DOHH2 (cell line): ENCODE data around the gene SBK2.

Experiments
- H3F3A ChIP-seq: fragments of 200-600 bp; sonication (generic), shearing (Covaris generic); 2 replicates; pipeline ENCODE4 v1.6.0; 2016; ENCODE audit warnings: antibody characterized with exemption, mild to moderate bottlenecking; ENCODE audit not compliant: control insufficient read depth, insufficient read depth
- H3K27ac ChIP-seq: fragments of 200-600 bp; sonication (generic); 2 replicates; pipeline ENCODE4 v1.5.1; 2014; ENCODE audit warnings: low read depth, mild to moderate bottlenecking, low read length, moderate library complexity
- H3K27me3 ChIP-seq: fragments of 200-600 bp; sonication (generic); 2 replicates; pipeline ENCODE4 v1.6.1; 2014; ENCODE audit warnings: mild to moderate bottlenecking, low read length, mixed read lengths; ENCODE audit not compliant: control insufficient read depth
- H3K36me3 ChIP-seq: fragments of 200-600 bp; sonication (generic); 2 replicates; pipeline ENCODE4 v1.6.1; 2014; ENCODE audit warnings: mild to moderate bottlenecking, low read length, moderate library complexity, mixed read lengths; ENCODE audit not compliant: control insufficient read depth
- H3K4me1 ChIP-seq: fragments of 200-600 bp; sonication (generic); 2 replicates; pipeline ENCODE4 v1.6.1; 2014; ENCODE audit warnings: mild to moderate bottlenecking, low read length, mixed read lengths; ENCODE audit not compliant: control insufficient read depth
- H3K4me2 ChIP-seq: fragments of 200-600 bp; sonication (generic); 2 replicates; pipeline ENCODE4 v1.6.0; 2014; ENCODE audit warnings: mild to moderate bottlenecking, low read length, moderate library complexity
- H3K4me3 ChIP-seq: fragments of 200-600 bp; sonication (generic); 2 replicates; pipeline ENCODE4 v1.5.1; 2014; ENCODE audit warnings: mild to moderate bottlenecking, low read length, mixed read lengths
- H3K79me2 ChIP-seq: fragments of 200-600 bp; sonication (generic); 2 replicates; pipeline ENCODE4 v1.6.1; 2014; ENCODE audit warnings: mild to moderate bottlenecking, low read length, mixed read lengths; ENCODE audit not compliant: control insufficient read depth
- H3K9me2 ChIP-seq: fragments of 200-600 bp; sonication (generic); replicated peaks from 2 replicates; pipeline ENCODE4 v1.6.1; 2014; ENCODE audit warnings: mild to moderate bottlenecking, low read length, mixed read lengths; ENCODE audit not compliant: control insufficient read depth
- H3K9me3 ChIP-seq: fragments of 200-600 bp; sonication (generic); 2 replicates; pipeline ENCODE4 v1.6.1; 2014; ENCODE audit warnings: antibody characterized with exemption, low read length, mixed read lengths; ENCODE audit not compliant: control insufficient read depth, insufficient read depth
- H4K20me1 ChIP-seq: fragments of 200-600 bp; sonication (generic); 2 replicates; pipeline ENCODE4 v1.6.0; 2014; ENCODE audit warnings: low read depth, mild to moderate bottlenecking, antibody characterized with exemption, low read length, moderate library complexity; ENCODE audit not compliant: control insufficient read depth, insufficient read depth
- CTCF ChIP-seq: fragments of 200-600 bp; sonication (generic); IDR thresholded peaks from one replicate; pipeline ENCODE4 v1.5.1; 2014; ENCODE audit warnings: antibody characterized with exemption, mild to moderate bottlenecking, low read depth, low read length; ENCODE audit not compliant: poor library complexity, severe bottlenecking
- EZH2phosphoT487 ChIP-seq: fragments of 200-600 bp; sonication (generic); IDR thresholded peaks from 2 replicates; pipeline ENCODE4 v1.6.1; 2017; ENCODE audit warnings: borderline replicate concordance, mild to moderate bottlenecking, antibody characterized with exemption, low read length, moderate library complexity, mixed read lengths

The SBK2 gene

GRCh38 chr19:55581823-55582223, 44.9 kb upstream of the SBK2 start:
- TF ChIP-seq EZH2phosphoT487 (no peak), CTCF (no peak)
- Histone ChIP-seq H3K27me3 (no peaks in the 10 kb centered on the region), H3K4me2 (no peak overlapping the region)

GRCh38 chr19:55581145-55581822, 44.4 kb upstream of the SBK2 start:
- peak overlapping the region; percentile 50; the same call in 1 of the 2 replicates for H3K27ac ChIP-seq
- no peaks in the 10 kb centered on the region for H3K9me3 ChIP-seq
- TF ChIP-seq CTCF: no peak
- no peak for TF ChIP-seq EZH2phosphoT487
- H3K4me1 ChIP-seq: peaks cover 30% of the 10 kb centered on the region
- H3K9me2 ChIP-seq: no peaks in the 10 kb centered on the region
- H3K4me3 ChIP-seq: peak overlapping the region; percentile 90
- peaks cover 26% of the 10 kb centered on the region for H3F3A ChIP-seq
- no peaks in the 10 kb centered on the region for H4K20me1 ChIP-seq
- peaks cover 21% of the 10 kb centered on the region for H3K79me2 ChIP-seq
- no peaks in the 10 kb centered on the region for H3K27me3 ChIP-seq
- H3K36me3 ChIP-seq: peaks cover 14% of the 10 kb centered on the region
- H3K4me2 ChIP-seq: peak overlapping the region; percentile 96

More at GRCh38 chr19:55581823-55582223, 44.9 kb upstream of the SBK2 start:
- Histone ChIP-seq H3K4me3 (no peak overlapping the region), H3K9me2 (no peaks in the 10 kb centered on the region), H4K20me1 (no peaks in the 10 kb centered on the region), H3F3A (peaks cover 30% of the 10 kb centered on the region), H3K4me1 (peaks cover 35% of the 10 kb centered on the region), H3K9me3 (no peaks in the 10 kb centered on the region), H3K36me3 (peaks cover 11% of the 10 kb centered on the region), H3K79me2 (peaks cover 21% of the 10 kb centered on the region), H3K27ac (no peak overlapping the region)

- Histone ChIP-seq H3K27me3 (no peaks in the 10 kb centered on the region), H3K27ac (peak within 1 kb of the TSS; percentile 50; the same call in 1 of the 2 replicates), H3K4me2 (peak within 1 kb of the TSS; percentile 96), H3K4me1 (peaks cover 24% of the 10 kb centered on the region), H3K9me3 (no peaks in the 10 kb centered on the region), H3K79me2 (peaks cover 21% of the 10 kb centered on the region), H3F3A (peaks cover 23% of the 10 kb centered on the region), H3K4me3 (peak within 1 kb of the TSS; percentile 90), H3K36me3 (peaks cover 17% of the 10 kb centered on the region), H4K20me1 (no peaks in the 10 kb centered on the region), H3K9me2 (no peaks in the 10 kb centered on the region)
- TF ChIP-seq CTCF (no peak), EZH2phosphoT487 (no peak)
Observed at GRCh38 chr19:55580628-55581144, 43.8 kb upstream of the SBK2 start, which contains the start of gene ZNF579. Gene ZNF579 (minus strand): TSS chr19:55580848. CDS start chr19:55579639, 1,209 bp downstream.
